Measurements from ENCODE around the gene PAPOLA. TPM values are rescaled to one million over a fixed set of nuclear protein-coding genes. Genes with fewer than 3 reads are reported as not detected.

Gene PAPOLA
- total and polyA plus RNA-seq, 12 donors: 63.0 to 159 (median 110) TPM

- H3K4me1 ChIP-seq: peaks cover 4 to 20% (median 9%) of the 10 kb centered on the region in 9 donors
- H3K27ac ChIP-seq: no peak overlapping the region
- DNase-seq: no peak
- no peaks in the 10 kb centered on the region for H3K36me3 ChIP-seq
- intact Hi-C loops (cut with DNase I): loop anchor here in 2 of 10 donors (10.0 kb wide), 2 partner anchors 145 to 155 kb away; no protein-coding TSS in a partner anchor
- no peak for TF ChIP-seq CTCF (IDR thresholded peaks at IDR 0.05)
- peaks cover 7 to 74% (median 54%) of the 10 kb centered on the region in 7 donors for H3K27me3 ChIP-seq
- H3K9me3 ChIP-seq: no peaks in the 10 kb centered on the region
- no peak for ATAC-seq
- WGBS, 2 donors: 70 to 81% methylated on average over 3 of the region's 3 CpGs
- H3K4me3 ChIP-seq: no peak overlapping the region
Observed at GRCh38 chr14:96589577-96589976, 87.4 kb downstream of the PAPOLA start.

- H3K27ac ChIP-seq: no peak overlapping the region
- intact Hi-C loops (cut with DNase I): no loop called here
- TF ChIP-seq CTCF (IDR thresholded peaks at IDR 0.05): no peak
- H3K9me3 ChIP-seq: no peaks in the 10 kb centered on the region
- peaks cover 7 to 71% (median 48%) of the 10 kb centered on the region in 7 donors for H3K27me3 ChIP-seq
- no peaks in the 10 kb centered on the region for H3K36me3 ChIP-seq
- 70 to 73% methylated on average over 9 of the region's 9 CpGs for WGBS, 2 donors
- DNase-seq (no peak), ATAC-seq (no peak)
- peaks cover 4 to 20% (median 9%) of the 10 kb centered on the region in 9 donors for H3K4me1 ChIP-seq
- no peak overlapping the region for H3K4me3 ChIP-seq
Observed at GRCh38 chr14:96590190-96590864, 88.1 kb downstream of the PAPOLA start.

- TF ChIP-seq CTCF (IDR thresholded peaks at IDR 0.05): no peak
- intact Hi-C loops (cut with DNase I): no loop called here
- ATAC-seq: peak; percentile 70 to 87 (median 76)
- no peaks in the 10 kb centered on the region for H3K9me3 ChIP-seq
- WGBS, 2 donors: 4% methylated on average over 54 of the region's 54 CpGs
- DNase-seq: peak in 1 of 2 donors; percentile 54
- H3K27ac ChIP-seq: no peak overlapping the region
- peaks cover 4 to 20% (median 9%) of the 10 kb centered on the region in 9 donors for H3K4me1 ChIP-seq
- H3K27me3 ChIP-seq: peaks cover 7 to 52% (median 30%) of the 10 kb centered on the region in 7 donors
- no peaks in the 10 kb centered on the region for H3K36me3 ChIP-seq
- H3K4me3 ChIP-seq: peak overlapping the region; percentile 20 to 55 (median 46)
Observed at GRCh38 chr14:96592591-96593386, 90.6 kb downstream of the PAPOLA start.

GRCh38 chr14:96594961-96595360 lies 92.8 kb downstream of the PAPOLA start:
- no peak for TF ChIP-seq CTCF (IDR thresholded peaks at IDR 0.05)
- no peaks in the 10 kb centered on the region for H3K9me3 ChIP-seq
- H3K36me3 ChIP-seq: no peaks in the 10 kb centered on the region
- peaks cover 7 to 58% (median 30%) of the 10 kb centered on the region in 7 donors for H3K27me3 ChIP-seq
- no peak for DNase-seq
- peaks cover 4 to 12% (median 9%) of the 10 kb centered on the region in 9 donors for H3K4me1 ChIP-seq
- H3K4me3 ChIP-seq: no peak overlapping the region
- H3K27ac ChIP-seq: no peak overlapping the region
- intact Hi-C loops (cut with DNase I): no loop called here
- WGBS, 2 donors: 49 to 50% methylated on average over 6 of the region's 6 CpGs
- ATAC-seq: no peak
